ENCODE measurements around the gene PCDHA4.

PCDHA4 gene

GRCh38 chr5:140855772-140856674 is 49.2 kb downstream of the PCDHA4 start, which contains the start of gene PCDHA10:
PCDHA10 (plus strand) TSS chr5:140855897; CDS start chr5:140856049, 152 bp downstream.
- FAIRE-seq (no peak), DNase-seq (ENCODE audit: insufficient read length, low spot score) (no peak)

GRCh38 chr5:140857177-140857986 is 50.5 kb downstream of the PCDHA4 start:
- DNase-seq (ENCODE audit: insufficient read length, low spot score) (no peak), FAIRE-seq (no peak)

GRCh38 chr5:140857987-140858240 is 51.0 kb downstream of the PCDHA4 start:
- DNase-seq (ENCODE audit: insufficient read length, low spot score) (no peak), FAIRE-seq (no peak)

- FAIRE-seq (no peak), DNase-seq (ENCODE audit: insufficient read length, low spot score) (no peak)
Observed at GRCh38 chr5:140862441-140863295, 55.8 kb downstream of the PCDHA4 start.

Data from GM19239 (cell line).